K562 (cell line): ENCODE results near the gene SCNN1A. TPM values are rescaled to one million over a fixed set of nuclear protein-coding genes. Genes with fewer than 3 reads are reported as not detected.

Experiments
- ATAC-seq: fragments of 200-7000 bp; cut with Tn5 transposase; 3 replicates; pipeline ENCODE4 v1.9.1; 2020; ENCODE audit warnings: moderate library complexity
- BruUV-seq: library from RNA; stranded (reverse); fragments of 400-500 nt; replicated peaks from 2 replicates; lab custom pipeline; 2021; lab: Mats Ljungman, UMichigan
- CTCF ChIA-PET: fragments of 300-600 bp; formaldehyde crosslinking; extraction: SDS; loops from one replicate; lab custom pipeline; 2021; ENCODE audit warnings: low intra/inter-chr PET ratio; lab: Yijun Ruan, JAX
- POLR2A ChIA-PET: fragments of 300-600, 350-650 bp; sonication (Branson Sonifier 250); formaldehyde crosslinking; extraction: SDS; loops from one replicate; lab custom pipeline; 2021; ENCODE audit warnings: antibody characterized with exemption, inconsistent platforms; lab: Yijun Ruan, JAX
- DNase-seq, 4 experiments: peaks; one replicate each; pipeline versions ENCODE4 v3.0.0 to v3.0.0-alpha.2; 2011 to 2018; ENCODE audit warnings: low spot score in 3 of 4, mixed read lengths in 3 of 4; ENCODE audit errors: extremely low read depth in 1 of 4
- FAIRE-seq: peaks from 2 replicates; lab custom pipeline; 2011; peaks lifted over from hg19 to GRCh38; lab: Jason Lieb, UNC
- H2AFZ ChIP-seq: 2 replicates; pipeline ENCODE4 v1.6.0; 2011; ENCODE audit warnings: low read depth, low read length, control low read depth, inconsistent platforms
- H3K27ac ChIP-seq: fragments of 200-600 bp; 3 replicates; pipeline ENCODE4 v1.8.0; 2011; ENCODE audit warnings: low read depth, mild to moderate bottlenecking, control low read depth, inconsistent platforms, low read length, moderate library complexity, mixed read lengths; ENCODE audit errors: extremely low read depth
- H3K27me3 ChIP-seq, 2 experiments: fragments of 300-600 bp in 1 of 2; 2 replicates in 1 of 2; 3 replicates in 1 of 2; pipeline versions ENCODE4 v1.6.0 to v1.8.0; 2011; ENCODE audit warnings: inconsistent platforms in 2 of 2, low read length in 2 of 2, mild to moderate bottlenecking in 1 of 2, mixed read lengths in 1 of 2, moderate library complexity in 1 of 2; ENCODE audit not compliant: control insufficient read depth in 2 of 2, insufficient read depth in 2 of 2
- H3K36me3 ChIP-seq: fragments of 300-600 bp; 3 replicates; pipeline ENCODE4 v1.8.0; 2011; ENCODE audit warnings: mild to moderate bottlenecking, low read length, inconsistent platforms; ENCODE audit not compliant: control insufficient read depth, insufficient read depth
- H3K4me1 ChIP-seq, 2 experiments: fragments of 200-600 bp in 1 of 2; replicated peaks in 1 of 2; 2 replicates in 1 of 2; 3 replicates in 1 of 2; pipeline versions ENCODE4 v1.5.1 to v1.8.0; 2011; ENCODE audit warnings: inconsistent platforms in 2 of 2, low read length in 2 of 2, mild to moderate bottlenecking in 1 of 2, mixed read lengths in 1 of 2, moderate library complexity in 1 of 2; ENCODE audit not compliant: control insufficient read depth in 2 of 2, insufficient read depth in 2 of 2
- H3K4me2 ChIP-seq: 2 replicates; pipeline ENCODE4 v1.6.1; 2011; ENCODE audit warnings: low read length, control low read depth, inconsistent platforms, mixed read lengths; ENCODE audit not compliant: insufficient read depth
- H3K4me3 ChIP-seq: fragments of 200-600 bp; sonication (generic), shearing (Covaris generic); 2 replicates; pipeline ENCODE4 v1.5.1; 2016; ENCODE audit warnings: control low read depth, inconsistent platforms
- H3K79me2 ChIP-seq: fragments of 200-600 bp; 3 replicates; pipeline ENCODE4 v1.8.0; 2011; ENCODE audit warnings: low read length, inconsistent platforms; ENCODE audit not compliant: control insufficient read depth, insufficient read depth
- H3K9ac ChIP-seq, 2 experiments: 2 replicates each; pipeline versions ENCODE4 v1.6.0 to v1.6.1; 2011; ENCODE audit warnings: low read depth in 2 of 2, low read length in 2 of 2, control low read depth in 1 of 2, inconsistent platforms in 1 of 2, mild to moderate bottlenecking in 1 of 2, mixed read lengths in 1 of 2; ENCODE audit not compliant: insufficient read depth in 1 of 2
- H3K9me1 ChIP-seq: one replicate; pipeline ENCODE4 v1.6.0; 2011; ENCODE audit warnings: inconsistent platforms, mild to moderate bottlenecking, low read length, moderate library complexity; ENCODE audit not compliant: control insufficient read depth, insufficient read depth
- H3K9me3 ChIP-seq: replicated peaks from 2 replicates; pipeline ENCODE4 v1.5.1; 2011; ENCODE audit warnings: low read depth, low read length, inconsistent platforms; ENCODE audit not compliant: control insufficient read depth, insufficient read depth
- H4K20me1 ChIP-seq: replicated peaks from 2 replicates; pipeline ENCODE4 v1.6.1; 2011; ENCODE audit warnings: low read length, inconsistent platforms, mixed read lengths; ENCODE audit not compliant: control insufficient read depth, insufficient read depth
- CBX3 ChIP-seq, 2 experiments: IDR thresholded peaks; 1 replicate in 1 of 2; 2 replicates in 1 of 2; pipeline ENCODE4 v1.6.1; 2012; ENCODE audit warnings: inconsistent platforms in 2 of 2, low read length in 2 of 2, borderline replicate concordance in 1 of 2, control low read depth in 1 of 2
- JUNB ChIP-seq: fragments of 450-650 bp; formaldehyde crosslinking; conservative IDR thresholded peaks from 2 replicates; pipeline ENCODE4 v1.4.0; 2020; ENCODE audit warnings: mild to moderate bottlenecking
- MEIS2 ChIP-seq: fragments of 450-650 bp; IDR thresholded peaks from 2 replicates; pipeline ENCODE4 v1.6.1; 2014; ENCODE audit warnings: mild to moderate bottlenecking; ENCODE audit not compliant: partially characterized antibody
- NCOA6 ChIP-seq: fragments of 450-650 bp; IDR thresholded peaks from 2 replicates; pipeline ENCODE4 v1.6.1; 2017; ENCODE audit warnings: mild to moderate bottlenecking
- NFYB ChIP-seq: IDR thresholded peaks from 2 replicates; pipeline ENCODE4 v1.6.1; 2011; ENCODE audit warnings: mild to moderate bottlenecking, moderate library complexity; ENCODE audit not compliant: insufficient read length; ENCODE audit errors: extremely low read depth
- PRMT5 ChIP-seq: sonication (generic); formaldehyde crosslinking; IDR thresholded peaks from 2 replicates; pipeline ENCODE4 v1.5.0; 2020; ENCODE audit warnings: missing genetic modification reagents
- TBL1XR1 ChIP-seq, 2 experiments: IDR thresholded peaks; 2 replicates each; pipeline ENCODE4 v1.6.1; 2012; ENCODE audit warnings: improper control_type of control experiment in 2 of 2, low read length in 2 of 2, mild to moderate bottlenecking in 1 of 2
- ZNF584 ChIP-seq: fragments of 200-800 bp; sonication (Bioruptor generic); IDR thresholded peaks from 2 replicates; pipeline ENCODE4 v1.6.1; 2016; ENCODE audit warnings: low read depth, mild to moderate bottlenecking, missing genetic modification characterization, missing compliant biosample characterization
- ZNF695 ChIP-seq: fragments of 450-650 bp; formaldehyde crosslinking; IDR thresholded peaks from 2 replicates; pipeline ENCODE4 v1.4.0; 2020; ENCODE audit warnings: mild to moderate bottlenecking, moderate library complexity
- ZNF707 ChIP-seq: fragments of 250-450 bp; sonication (Bioruptor Pico); conservative IDR thresholded peaks from 2 replicates; pipeline ENCODE4 v1.8.0; 2022; ENCODE audit warnings: inconsistent platforms, mild to moderate bottlenecking, moderate library complexity
- ZNF778 ChIP-seq: fragments of 450-650 bp; formaldehyde crosslinking; IDR thresholded peaks from 2 replicates; pipeline ENCODE4 v1.4.0; 2020; ENCODE audit warnings: mild to moderate bottlenecking, moderate library complexity
- ZNF785 ChIP-seq: fragments of 250-450 bp; sonication (Bioruptor Pico); IDR thresholded peaks from 2 replicates; pipeline ENCODE4 v1.4.0; 2020; ENCODE audit warnings: mild to moderate bottlenecking
- WGBS: fragments of 100-300 bp; shearing (Covaris generic); methylation state at CpG from one replicate; pipeline ENCODE4 v1.1.6; 2016; ENCODE audit warnings: low coverage, mixed read lengths; ENCODE audit not compliant: insufficient coverage; ENCODE audit errors: missing lambda C conversion rate; 5-methylcytosine and 5-hydroxymethylcytosine counted together
- in situ Hi-C: fragments of 300-500 bp; cut with MboI; formaldehyde crosslinking; loops from 4 replicates; pipeline ENCODE4 v1.15.0; 2018; ENCODE audit warnings: inconsistent platforms, mixed read lengths
- intact Hi-C: fragments of 100-400 bp; cut with micrococcal nuclease; formaldehyde crosslinking; loops from 2 replicates; pipeline ENCODE4 v1.14.2; 2022
- polyA plus RNA-seq, 8 experiments: library from polyadenylated mRNA; depleted of rRNA in 4 of 8; stranded (reverse) in 5 of 8; unstranded in 3 of 8; fragments of >200 nt; fragmentation: Nextera tagmentation in 2 of 8; fragmentation: Illumina TruSeq in 1 of 8; extraction: Ambion mirVana in 2 of 8; extraction: Trizol in 1 of 8; gene quantifications; 2 replicates each; pipeline versions ENCODE4 v1.2.1 to v1.2.3, GENCODE V29; 2011 to 2014; ENCODE audit warnings: inconsistent platforms in 1 of 8, missing spikeins in 1 of 8
- total RNA-seq, 7 experiments: library from RNA; depleted of rRNA in 6 of 7; stranded (reverse); fragments of >200 nt in 6 of 7; fragmentation: Illumina TruSeq in 2 of 7; extraction: Trizol in 2 of 7; gene quantifications; 2 replicates each; pipeline versions ENCODE4 v1.2.1 to v1.2.3, GENCODE V29; 2011 to 2021; ENCODE audit warnings: low replicate concordance in 1 of 7
- TF ChIP-seq, protein P1 (sequence below): fragments of 450-650 bp; IDR thresholded peaks from 2 replicates; pipeline ENCODE4 v1.6.1; 2016; ENCODE audit warnings: borderline replicate concordance

The SCNN1A gene
- total and polyA plus RNA-seq, 9 of the 15 experiments (the other 6 are each of a cell fraction or from before 2014, with no cell fraction given): 0.15 to 0.49 (median 0.32) TPM; not detected in 5

DNA sequence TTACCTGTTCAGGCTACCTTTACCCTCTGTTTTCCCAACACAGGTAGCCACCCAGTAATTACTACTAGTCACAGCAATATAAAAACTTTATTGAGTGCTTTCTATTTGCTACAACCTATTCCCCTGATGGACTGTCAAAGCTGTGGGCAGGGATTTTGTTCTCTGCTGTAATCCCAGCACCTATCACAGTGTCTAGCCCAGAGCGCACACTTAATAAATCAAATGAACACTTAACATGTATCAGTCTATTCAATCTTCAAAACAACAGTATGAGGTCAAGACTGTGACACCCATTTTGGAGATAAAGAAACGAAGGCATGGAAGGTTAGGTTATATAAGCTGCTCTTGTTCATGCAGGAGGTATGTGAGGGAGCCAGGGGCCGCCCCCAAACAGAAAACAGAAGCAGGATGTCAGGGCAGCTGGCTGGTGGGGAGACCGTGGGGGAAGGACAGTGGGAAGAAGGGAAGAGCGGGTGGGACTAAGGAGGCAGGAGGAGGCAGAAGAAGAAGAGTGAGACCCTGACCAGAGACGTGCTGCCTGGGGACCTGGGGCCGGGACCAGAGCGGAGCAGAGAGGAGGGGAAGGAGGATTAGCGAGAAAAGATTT lies 35.2 kb downstream of the SCNN1A start (continued):
- TF ChIP-seq ZNF785 (CRISPR knock-in tag) (no peak), TBL1XR1 (IDR thresholded peaks at IDR 0.05; ENCODE audit: low read length in 2 of 2) (0 out of 4 replicates have a peak, but pooled peaks of 1 of the 2 experiments have one; percentile 17), ZNF778 (CRISPR knock-in tag) (no peak), MEIS2 (peak; percentile 78), JUNB (CRISPR knock-in tag) (no peak)

DNA sequence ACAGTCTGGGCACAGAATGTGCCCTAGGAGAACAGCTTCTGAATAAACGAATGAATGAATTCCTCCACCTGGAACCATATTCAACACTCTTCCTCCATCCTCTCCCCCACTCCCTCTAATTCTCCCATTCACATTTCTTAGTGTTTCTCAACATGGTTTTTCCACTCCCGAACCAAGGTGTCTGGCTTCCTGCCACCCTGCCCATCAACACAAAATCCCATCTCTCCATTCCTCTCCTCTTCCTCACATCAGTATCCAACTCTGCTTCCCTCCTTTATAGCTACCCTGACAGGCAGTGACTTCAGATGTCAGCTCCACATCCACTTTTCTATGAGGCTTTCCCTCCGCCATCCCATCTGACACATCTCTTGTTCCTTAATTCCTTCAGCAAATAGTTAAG lies 36.4 kb downstream of the SCNN1A start:
- Histone ChIP-seq H2AFZ (no peak overlapping the region), H3K9me3 (no peaks in the 10 kb centered on the region), H3K27me3 (no peaks in the 10 kb centered on the region), H3K9ac (peak overlapping the region in 1 of 2 experiments; percentile 34; a peak in 2 of 4 replicates), H3K4me1 (peaks cover 55 to 70% of the 10 kb centered on the region in 2 experiments), H3K4me2 (peak overlapping the region; percentile 88), H3K9me1 (no peaks in the 10 kb centered on the region), H4K20me1 (no peaks in the 10 kb centered on the region), H3K79me2 (peaks cover 71% of the 10 kb centered on the region), H3K27ac (peak overlapping the region; percentile 26; the same call in 1 of the 3 replicates), H3K4me3 (peak overlapping the region; percentile 81; the same call in 1 of the 2 replicates)
- no peak for FAIRE-seq
- DNase-seq: no peak
- intact Hi-C loops: loop anchor here (5.0 kb wide), 1 partner anchor 133 kb away; the partner anchor contains the start of gene VAMP1
- 71% methylated on average over 3 of the region's 3 CpGs for WGBS
- no peak for ATAC-seq
- in situ Hi-C loops: loop anchor here (5.0 kb wide), 1 partner anchor 33 kb away; no protein-coding TSS in a partner anchor
- no TSS peak for BruUV-seq
- CTCF ChIA-PET: no interaction called here
- POLR2A ChIA-PET: interaction anchor here (0.6 to 4.7 kb wide), 3 partner anchors 10 to 704 kb away, joined by 3 to 38 read pairs (median 7); no protein-coding TSS in a partner anchor
- TF ChIP-seq NFYB: no peak
- no peak for TF ChIP-seq PRMT5 (CRISPR knock-in tag)
- no peak for TF ChIP-seq ZNF695 (CRISPR knock-in tag)
- TF ChIP-seq, protein P1, sequence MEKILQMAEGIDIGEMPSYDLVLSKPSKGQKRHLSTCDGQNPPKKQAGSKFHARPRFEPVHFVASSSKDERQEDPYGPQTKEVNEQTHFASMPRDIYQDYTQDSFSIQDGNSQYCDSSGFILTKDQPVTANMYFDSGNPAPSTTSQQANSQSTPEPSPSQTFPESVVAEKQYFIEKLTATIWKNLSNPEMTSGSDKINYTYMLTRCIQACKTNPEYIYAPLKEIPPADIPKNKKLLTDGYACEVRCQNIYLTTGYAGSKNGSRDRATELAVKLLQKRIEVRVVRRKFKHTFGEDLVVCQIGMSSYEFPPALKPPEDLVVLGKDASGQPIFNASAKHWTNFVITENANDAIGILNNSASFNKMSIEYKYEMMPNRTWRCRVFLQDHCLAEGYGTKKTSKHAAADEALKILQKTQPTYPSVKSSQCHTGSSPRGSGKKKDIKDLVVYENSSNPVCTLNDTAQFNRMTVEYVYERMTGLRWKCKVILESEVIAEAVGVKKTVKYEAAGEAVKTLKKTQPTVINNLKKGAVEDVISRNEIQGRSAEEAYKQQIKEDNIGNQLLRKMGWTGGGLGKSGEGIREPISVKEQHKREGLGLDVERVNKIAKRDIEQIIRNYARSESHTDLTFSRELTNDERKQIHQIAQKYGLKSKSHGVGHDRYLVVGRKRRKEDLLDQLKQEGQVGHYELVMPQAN: no peak
- TF ChIP-seq ZNF584 (CRISPR knock-in tag): no peak
- TF ChIP-seq ZNF707 (CRISPR knock-in tag): no peak
- TF ChIP-seq CBX3 (IDR thresholded peaks at IDR 0.05; ENCODE audit: borderline replicate concordance in 1 of 2, low read length in 2 of 2): no peak
- TF ChIP-seq NCOA6: no peak
- TF ChIP-seq, all 486 proteins: peak for 0
- peaks cover 22% of the 10 kb centered on the region; the same call in 2 of the 3 replicates for H3K36me3 ChIP-seq
